ENCODE measurements around the gene B4GALT6. TPM values are rescaled to one million over a fixed set of nuclear protein-coding genes. Genes with fewer than 3 reads are reported as not detected.

Gene B4GALT6
- total and polyA plus RNA-seq, 2 of the 4 experiments (the other 2 are of a cell fraction), result 1.1 to 3.9 TPM

DNA sequence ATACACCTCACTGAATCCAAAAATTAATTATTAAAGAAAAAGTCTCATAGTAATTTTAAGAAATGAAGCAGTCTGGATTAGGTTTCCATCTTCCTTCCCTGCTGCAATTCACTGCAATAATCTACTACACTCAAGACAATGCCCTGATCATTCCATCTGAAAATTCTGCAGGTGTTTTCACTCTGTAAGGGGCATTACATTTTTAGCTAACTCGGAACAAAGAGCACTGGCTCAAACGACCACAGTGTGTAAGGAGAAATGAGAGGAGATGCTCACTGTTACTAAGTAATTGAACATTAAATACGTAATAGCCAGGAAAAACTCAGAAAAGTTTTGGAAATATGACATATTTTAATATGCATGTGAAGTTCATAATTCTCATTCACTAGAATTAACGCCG lies 1.3 kb downstream of the B4GALT6 start:
- DNase-seq (no peak), ATAC-seq (ENCODE audit: low read depth) (no peak)
- no peak overlapping the region for H3K23ac ChIP-seq (ENCODE audit: low read depth, low read length)
- H3K14ac ChIP-seq (replicated peaks; ENCODE audit: low read depth, low read length), result no peak overlapping the region
- no peaks in the 10 kb centered on the region for H3K36me3 ChIP-seq (ENCODE audit: control insufficient read depth, insufficient read depth, low read length)
- in situ Hi-C loops (cut with MboI; ENCODE audit: low sequenced_read_pairs), result no loop called here
- no TSS peak for BruUV-seq (replicated peaks)
- H2BK20ac ChIP-seq (ENCODE audit: low read depth, low read length), result no peak overlapping the region
- no peak overlapping the region for H2BK5ac ChIP-seq (ENCODE audit: low read depth, low read length, poor library complexity, severe bottlenecking)
- no peak overlapping the region for H2AK5ac ChIP-seq (ENCODE audit: low read depth, low read length)
- H3K18ac ChIP-seq (ENCODE audit: low read depth, low read length), result no peak overlapping the region
- H3K79me1 ChIP-seq (ENCODE audit: low read depth in 1 of 2, low read length in 2 of 2), result no peaks in the 10 kb centered on the region
- ChIA-PET CTCF (no interaction called here), POLR2A (ENCODE audit: unreplicated experiment) (no interaction called here)
- dilution Hi-C loops (cut with HindIII; ENCODE audit: low sequenced_read_pairs, unreplicated experiment), result no loop called here
- no peak for TF ChIP-seq CEBPB (IDR thresholded peaks at IDR 0.05; ENCODE audit: low read depth, low read length)
- no peak for TF ChIP-seq MAFK (IDR thresholded peaks at IDR 0.05; ENCODE audit: low read depth, low read length)
- no peak for TF ChIP-seq FOS (IDR thresholded peaks at IDR 0.05; ENCODE audit: low read depth, low read length)
- no peak for TF ChIP-seq BHLHE40 (IDR thresholded peaks at IDR 0.05; ENCODE audit: low read depth, low read length)
- TF ChIP-seq, protein P1, sequence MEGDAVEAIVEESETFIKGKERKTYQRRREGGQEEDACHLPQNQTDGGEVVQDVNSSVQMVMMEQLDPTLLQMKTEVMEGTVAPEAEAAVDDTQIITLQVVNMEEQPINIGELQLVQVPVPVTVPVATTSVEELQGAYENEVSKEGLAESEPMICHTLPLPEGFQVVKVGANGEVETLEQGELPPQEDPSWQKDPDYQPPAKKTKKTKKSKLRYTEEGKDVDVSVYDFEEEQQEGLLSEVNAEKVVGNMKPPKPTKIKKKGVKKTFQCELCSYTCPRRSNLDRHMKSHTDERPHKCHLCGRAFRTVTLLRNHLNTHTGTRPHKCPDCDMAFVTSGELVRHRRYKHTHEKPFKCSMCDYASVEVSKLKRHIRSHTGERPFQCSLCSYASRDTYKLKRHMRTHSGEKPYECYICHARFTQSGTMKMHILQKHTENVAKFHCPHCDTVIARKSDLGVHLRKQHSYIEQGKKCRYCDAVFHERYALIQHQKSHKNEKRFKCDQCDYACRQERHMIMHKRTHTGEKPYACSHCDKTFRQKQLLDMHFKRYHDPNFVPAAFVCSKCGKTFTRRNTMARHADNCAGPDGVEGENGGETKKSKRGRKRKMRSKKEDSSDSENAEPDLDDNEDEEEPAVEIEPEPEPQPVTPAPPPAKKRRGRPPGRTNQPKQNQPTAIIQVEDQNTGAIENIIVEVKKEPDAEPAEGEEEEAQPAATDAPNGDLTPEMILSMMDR (conservative IDR thresholded peaks at IDR 0.05; ENCODE audit: low read depth, low read length), result no peak
- no peak for TF ChIP-seq MAZ (IDR thresholded peaks at IDR 0.05; ENCODE audit: borderline replicate concordance, low read depth, low read length)
- no peak for TF ChIP-seq CHD1 (IDR thresholded peaks at IDR 0.05; ENCODE audit: low read depth, low read length)
- no peak for TF ChIP-seq NFE2L2 (IDR thresholded peaks at IDR 0.05; ENCODE audit: low read depth, low read length)
- TF ChIP-seq, protein P2, sequence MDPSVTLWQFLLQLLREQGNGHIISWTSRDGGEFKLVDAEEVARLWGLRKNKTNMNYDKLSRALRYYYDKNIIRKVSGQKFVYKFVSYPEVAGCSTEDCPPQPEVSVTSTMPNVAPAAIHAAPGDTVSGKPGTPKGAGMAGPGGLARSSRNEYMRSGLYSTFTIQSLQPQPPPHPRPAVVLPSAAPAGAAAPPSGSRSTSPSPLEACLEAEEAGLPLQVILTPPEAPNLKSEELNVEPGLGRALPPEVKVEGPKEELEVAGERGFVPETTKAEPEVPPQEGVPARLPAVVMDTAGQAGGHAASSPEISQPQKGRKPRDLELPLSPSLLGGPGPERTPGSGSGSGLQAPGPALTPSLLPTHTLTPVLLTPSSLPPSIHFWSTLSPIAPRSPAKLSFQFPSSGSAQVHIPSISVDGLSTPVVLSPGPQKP (IDR thresholded peaks at IDR 0.05; ENCODE audit: borderline replicate concordance, low read depth, low read length), result no peak
- TF ChIP-seq RCOR1 (IDR thresholded peaks at IDR 0.05; ENCODE audit: insufficient replicate concordance, low read length), result no peak
- TF ChIP-seq POLR2A (IDR thresholded peaks at IDR 0.05; ENCODE audit: low read depth, low read length), result no peak
- no peak for TF ChIP-seq RAD21 (IDR thresholded peaks at IDR 0.05; ENCODE audit: low read length)
- no peak for TF ChIP-seq SMC3 (IDR thresholded peaks at IDR 0.05; ENCODE audit: low read depth, low read length)
- TF ChIP-seq MXI1 (IDR thresholded peaks at IDR 0.05; ENCODE audit: borderline replicate concordance, low read depth, low read length), result no peak
- TF ChIP-seq, protein P3, sequence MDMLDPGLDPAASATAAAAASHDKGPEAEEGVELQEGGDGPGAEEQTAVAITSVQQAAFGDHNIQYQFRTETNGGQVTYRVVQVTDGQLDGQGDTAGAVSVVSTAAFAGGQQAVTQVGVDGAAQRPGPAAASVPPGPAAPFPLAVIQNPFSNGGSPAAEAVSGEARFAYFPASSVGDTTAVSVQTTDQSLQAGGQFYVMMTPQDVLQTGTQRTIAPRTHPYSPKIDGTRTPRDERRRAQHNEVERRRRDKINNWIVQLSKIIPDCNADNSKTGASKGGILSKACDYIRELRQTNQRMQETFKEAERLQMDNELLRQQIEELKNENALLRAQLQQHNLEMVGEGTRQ (IDR thresholded peaks at IDR 0.05; ENCODE audit: low read depth, low read length), result no peak
- TF ChIP-seq RFX5 (IDR thresholded peaks at IDR 0.05; ENCODE audit: low read depth, low read length), result no peak
- H3K4me3 ChIP-seq (ENCODE audit: insufficient read depth, low read depth, low read length), result no peak overlapping the region
- no peak overlapping the region for H4K91ac ChIP-seq (ENCODE audit: insufficient read depth, low read depth, low read length)
- intact Hi-C loops (cut with micrococcal nuclease), result no loop called here
- no peak overlapping the region for H4K8ac ChIP-seq (ENCODE audit: low read depth in 2 of 2, low read length in 2 of 2)
- no peak overlapping the region for H2BK15ac ChIP-seq (ENCODE audit: low read depth, low read length)
- no peak overlapping the region for H3K9ac ChIP-seq (ENCODE audit: low read depth, low read length)
- H4K5ac ChIP-seq (ENCODE audit: low read depth, low read length), result no peak overlapping the region
- H3K27me3 ChIP-seq (ENCODE audit: control insufficient read depth, insufficient read depth, low read length), result peaks cover 13% of the 10 kb centered on the region
- no peak overlapping the region for H3K27ac ChIP-seq (ENCODE audit: insufficient read depth, low read length)
- 0 out of 2 replicates have a peak, but pooled peaks cover 3% of the 10 kb centered on the region for H3K9me1 ChIP-seq (ENCODE audit: insufficient read depth, low read length)
- no peak overlapping the region for H3K4ac ChIP-seq (ENCODE audit: low read depth, low read length)
- no peak overlapping the region for H2BK120ac ChIP-seq (ENCODE audit: low read depth, low read length)
- H2AFZ ChIP-seq (replicated peaks; ENCODE audit: low read length, poor library complexity), result no peak overlapping the region
- H2AK9ac ChIP-seq (replicated peaks; ENCODE audit: low read depth, low read length, poor library complexity), result no peak overlapping the region
- WGBS, 2 experiments (ENCODE audit: extremely low coverage in 2 of 2, insufficient read length in 1 of 2), result no CpG with 5 or more reads among the region's 5 CpGs
- H4K20me1 ChIP-seq (ENCODE audit: insufficient read depth, low read length), result no peaks in the 10 kb centered on the region
- H3K56ac ChIP-seq (ENCODE audit: extremely low read depth, insufficient read depth, low read length), result no peak overlapping the region
- no peaks in the 10 kb centered on the region for H3K9me3 ChIP-seq (ENCODE audit: control insufficient read depth, insufficient read depth, low read length)
- H3K4me2 ChIP-seq (ENCODE audit: low read depth, low read length), result no peak overlapping the region
- no peaks in the 10 kb centered on the region for H3K4me1 ChIP-seq (ENCODE audit: control insufficient read depth, insufficient read depth, low read length)
